B cell (primary cell): ENCODE results near the gene GCN1. TPM values are rescaled to one million over a fixed set of nuclear protein-coding genes. Genes with fewer than 3 reads are reported as not detected.

Experiments used
- ATAC-seq: fragments of 200-7000 bp; cut with Tn5 transposase; one replicate; pipeline ENCODE4 v1.10.0; 2021; ENCODE audit warnings: low read depth, mild to moderate bottlenecking, moderate number of reproducible peaks, moderate library complexity
- CTCF ChIA-PET: fragments of 350-600 bp; sonication (Branson Sonifier 250); formaldehyde crosslinking; loops from one replicate; lab custom pipeline; 2021; ENCODE audit warnings: antibody characterized with exemption, inconsistent platforms; lab: Charles Lee
- POLR2A ChIA-PET: fragments of 350-600 bp; sonication (Branson Sonifier 250); formaldehyde crosslinking; loops from one replicate; lab custom pipeline; 2021; ENCODE audit warnings: antibody characterized with exemption; lab: Charles Lee
- DNase-seq: peaks from one replicate; pipeline ENCODE4 v3.0.0; 2013
- H2AFZ ChIP-seq: 2 replicates; pipeline ENCODE4 v1.6.1; 2012; ENCODE audit warnings: mild to moderate bottlenecking, low read depth, low read length; ENCODE audit not compliant: insufficient read depth, poor library complexity, severe bottlenecking
- H3K27ac ChIP-seq, 2 donors: 1 replicate in 1 of 2; 2 replicates in 1 of 2; pipeline ENCODE4 v1.5.1; 2012 to 2013; ENCODE audit warnings: low read length in 2 of 2, mild to moderate bottlenecking in 2 of 2, moderate library complexity in 1 of 2
- H3K27me3 ChIP-seq, 4 experiments: fragments of 200-600 bp in 1 of 4; sonication (generic) in 1 of 4; replicated peaks in 1 of 4; 1 replicate in 2 of 4; 2 replicates in 2 of 4; pipeline versions ENCODE4 v1.6.1 to v1.7.0; 2013 to 2016; ENCODE audit warnings: low read length in 3 of 4, mild to moderate bottlenecking in 2 of 4, mixed read lengths in 1 of 4, moderate library complexity in 1 of 4; ENCODE audit not compliant: insufficient read depth in 4 of 4, control insufficient read depth in 3 of 4; ENCODE audit errors: control extremely low read depth in 1 of 4
- H3K36me3 ChIP-seq, 2 experiments: replicated peaks in 1 of 2; 1 replicate in 1 of 2; 2 replicates in 1 of 2; pipeline versions ENCODE4 v1.6.1 to v1.7.1; 2013; ENCODE audit warnings: low read length in 1 of 2; ENCODE audit not compliant: insufficient read depth in 2 of 2, control insufficient read depth in 1 of 2; ENCODE audit errors: control extremely low read depth in 1 of 2, extremely low read depth in 1 of 2
- H3K4me1 ChIP-seq, 2 donors: fragments of 200-600 bp in 1 of 2; sonication (generic) in 1 of 2; 1 replicate in 1 of 2; 2 replicates in 1 of 2; pipeline versions ENCODE4 v1.5.1 to v1.6.1; 2013 to 2017; ENCODE audit warnings: low read length in 2 of 2; ENCODE audit not compliant: control insufficient read depth in 2 of 2, insufficient read depth in 2 of 2
- H3K4me2 ChIP-seq: replicated peaks from 2 replicates; pipeline ENCODE3; 2012; ENCODE audit warnings: mild to moderate bottlenecking, low read depth, low read length; ENCODE audit not compliant: poor library complexity, severe bottlenecking
- H3K4me3 ChIP-seq, 5 experiments: fragments of 200-600 bp in 1 of 5; sonication (generic) in 1 of 5; 1 replicate in 3 of 5; 2 replicates in 2 of 5; pipeline versions ENCODE4 v1.5.1 to v1.7.0; 2011 to 2016; ENCODE audit warnings: low read length in 4 of 5, mild to moderate bottlenecking in 4 of 5, low read depth in 2 of 5, control low read depth in 1 of 5, moderate library complexity in 1 of 5; ENCODE audit not compliant: insufficient read depth in 1 of 5; ENCODE audit errors: control extremely low read depth in 1 of 5, extremely low read depth in 1 of 5
- H3K79me2 ChIP-seq: fragments of 200-600 bp; sonication (generic); one replicate; pipeline ENCODE4 v1.6.0; 2016; ENCODE audit warnings: low read length; ENCODE audit not compliant: control insufficient read depth, insufficient read depth
- H3K9ac ChIP-seq: fragments of 200-600 bp; sonication (generic); 2 replicates; pipeline ENCODE4 v1.6.1; 2017; ENCODE audit warnings: mild to moderate bottlenecking, low read length, moderate library complexity
- H3K9me3 ChIP-seq, 3 donors: one replicate each; pipeline versions ENCODE4 v1.6.1 to v1.7.1; 2013; ENCODE audit warnings: low read length in 2 of 3; ENCODE audit not compliant: control insufficient read depth in 2 of 3, insufficient read depth in 1 of 3; ENCODE audit errors: control extremely low read depth in 1 of 3
- H4K20me1 ChIP-seq: 2 replicates; pipeline ENCODE4 v1.6.0; 2012; ENCODE audit warnings: mild to moderate bottlenecking, low read length; ENCODE audit not compliant: insufficient read depth, control insufficient read depth, poor library complexity, severe bottlenecking
- H3K27ac Mint-ChIP-seq: one replicate; pipeline ENCODE4 v1.8.0; 2021; ENCODE audit warnings: mixed read lengths
- H3K27me3 Mint-ChIP-seq: one replicate; pipeline ENCODE4 v1.8.0; 2021; ENCODE audit warnings: mixed read lengths
- H3K4me1 Mint-ChIP-seq: one replicate; pipeline ENCODE4 v1.8.0; 2021; ENCODE audit warnings: mixed read lengths
- H3K4me3 Mint-ChIP-seq: one replicate; pipeline ENCODE4 v1.8.0; 2021; ENCODE audit warnings: mixed read lengths
- H3K9me3 Mint-ChIP-seq: one replicate; pipeline ENCODE4 v1.8.0; 2022; ENCODE audit warnings: mixed read lengths; ENCODE audit not compliant: insufficient read depth
- CTCF ChIP-seq: fragments of 200-600 bp; IDR thresholded peaks from one replicate; pipeline ENCODE4 v1.8.0; 2022; ENCODE audit warnings: antibody characterized with exemption, mild to moderate bottlenecking
- EZH2 ChIP-seq: IDR thresholded peaks from 2 replicates; pipeline ENCODE4 v1.6.1; 2012; ENCODE audit warnings: borderline replicate concordance, low read depth, mild to moderate bottlenecking, moderate library complexity, low read length; ENCODE audit not compliant: insufficient read depth, poor library complexity, severe bottlenecking
- WGBS: methylation state at CpG from one replicate; pipeline ENCODE4 v1.1.5; 2013; ENCODE audit warnings: missing lambda C conversion rate; ENCODE audit not compliant: insufficient coverage; 5-methylcytosine and 5-hydroxymethylcytosine counted together
- intact Hi-C: fragments of 100-400 bp; cut with micrococcal nuclease; formaldehyde crosslinking; loops from one replicate; pipeline ENCODE4 v1.10.0; 2022
- polyA plus RNA-seq: library from polyadenylated mRNA; depleted of rRNA; stranded (reverse); fragments of >200 nt; gene quantifications from 2 replicates; pipeline ENCODE4 v1.2.3, GENCODE V29; 2012
- total RNA-seq, 2 donors: library from RNA; stranded (reverse); fragments of 120-200 nt in 1 of 2; gene quantifications; 1 replicate in 1 of 2; 2 replicates in 1 of 2; pipeline versions ENCODE4 v1.2.3 to v1.2.4, GENCODE V29; 2013 to 2022

Gene GCN1
- total and polyA plus RNA-seq, 2 donors (not counting 1 experiment from before 2014, with no cell fraction given), result 41.3 to 127 TPM

DNA sequence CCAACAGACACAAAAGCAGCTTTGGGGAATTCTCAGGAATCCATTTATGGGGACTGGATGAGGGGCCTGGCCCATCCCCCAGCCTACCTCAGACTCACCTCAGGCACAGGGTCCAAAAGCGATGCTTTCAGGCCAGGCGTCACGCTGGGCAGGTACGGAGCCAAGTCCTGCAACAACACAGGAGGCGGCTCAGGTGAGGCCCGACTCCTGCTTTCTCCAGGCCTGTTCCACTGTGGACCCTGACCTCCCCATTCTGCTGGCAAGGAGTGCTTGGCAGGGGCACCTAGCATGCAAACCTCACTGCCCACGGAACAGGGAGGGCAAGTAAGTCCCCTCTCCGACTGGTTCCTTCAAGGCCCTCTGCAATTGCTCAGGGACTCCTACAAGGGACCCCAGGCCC lies 49.4 kb downstream of the GCN1 start:
- H3K4me1 Mint-ChIP-seq, result no peaks in the 10 kb centered on the region
- Histone ChIP-seq H3K27me3 (no peaks in the 10 kb centered on the region), H3K9me3 (no peaks in the 10 kb centered on the region), H4K20me1 (no peaks in the 10 kb centered on the region), H3K9ac (no peak overlapping the region), H3K27ac (no peak overlapping the region), H3K4me2 (no peak overlapping the region), H3K4me3 (no peak overlapping the region), H2AFZ (no peak overlapping the region), H3K4me1 (no peaks in the 10 kb centered on the region), H3K79me2 (no peaks in the 10 kb centered on the region), H3K36me3 (peaks cover 18 to 91% of the 10 kb centered on the region in 2 experiments)
- no peaks in the 10 kb centered on the region for H3K9me3 Mint-ChIP-seq
- ChIA-PET POLR2A (interaction anchor here (0.6 kb wide), 1 partner anchor 458 kb away, joined by 10 read pairs; no protein-coding TSS in a partner anchor), CTCF (no interaction called here)
- intact Hi-C loops, result no loop called here
- WGBS, result 100% methylated on average over 8 of the region's 8 CpGs
- DNase-seq (no peak), ATAC-seq (no peak)
- no peak for TF ChIP-seq CTCF
- TF ChIP-seq EZH2, result no peak
- no peak overlapping the region for H3K27ac Mint-ChIP-seq
- H3K4me3 Mint-ChIP-seq, result no peak overlapping the region
- H3K27me3 Mint-ChIP-seq, result no peaks in the 10 kb centered on the region

DNA sequence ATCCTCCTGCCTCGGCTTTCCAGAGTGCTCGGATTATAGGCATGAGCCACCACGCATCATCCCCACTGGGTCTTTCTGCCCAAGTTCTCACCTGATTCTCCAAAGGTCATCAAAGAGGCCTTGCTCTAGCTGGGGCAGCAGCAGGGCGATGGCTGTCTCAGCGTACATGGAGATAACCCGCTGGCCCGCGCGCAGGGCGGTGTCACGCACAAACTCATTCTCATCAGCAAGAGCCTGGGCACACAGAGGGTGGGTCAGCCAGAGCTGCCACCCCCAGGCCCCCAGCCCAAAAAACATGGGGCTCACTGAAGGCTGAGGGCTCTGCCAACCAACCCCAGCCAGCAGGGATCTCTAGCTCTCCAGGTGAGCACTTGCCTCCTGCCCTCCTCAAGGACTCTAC lies 50.3 kb downstream of the GCN1 start:
- Mint-ChIP-seq H3K4me3 (no peak overlapping the region), H3K27ac (no peak overlapping the region), H3K4me1 (no peaks in the 10 kb centered on the region), H3K27me3 (no peaks in the 10 kb centered on the region), H3K9me3 (no peaks in the 10 kb centered on the region)
- ATAC-seq (no peak), DNase-seq (no peak)
- no peaks in the 10 kb centered on the region for H3K27me3 ChIP-seq
- no peak overlapping the region for H3K4me3 ChIP-seq
- intact Hi-C loops, result no loop called here
- no peaks in the 10 kb centered on the region for H3K9me3 ChIP-seq
- H3K4me1 ChIP-seq, result no peaks in the 10 kb centered on the region
- WGBS, result 98% methylated on average over 11 of the region's 11 CpGs
- TF ChIP-seq CTCF (no peak), EZH2 (no peak)
- POLR2A ChIA-PET, result no interaction called here
- H3K79me2 ChIP-seq, result no peaks in the 10 kb centered on the region
- peaks cover 16 to 90% of the 10 kb centered on the region in 2 experiments for H3K36me3 ChIP-seq
- CTCF ChIA-PET, result no interaction called here
- no peak overlapping the region for H3K9ac ChIP-seq
- H4K20me1 ChIP-seq, result no peaks in the 10 kb centered on the region
- no peak overlapping the region for H2AFZ ChIP-seq
- H3K4me2 ChIP-seq, result no peak overlapping the region
- no peak overlapping the region for H3K27ac ChIP-seq
